Esophagus (tissue), 2 donors: Measurements from ENCODE around the gene DAZAP2. TPM values are rescaled to one million over a fixed set of nuclear protein-coding genes. Genes with fewer than 3 reads are reported as not detected.
A peak's percentile ranks its signal among the peaks of the same experiment; 100 is the strongest.
"Not testable (repeated sequence)": the region's sequence is repeated elsewhere in the genome, so short reads cannot be mapped to it uniquely, and the experiment has no call there.

Source experiments
- H3K27ac ChIP-seq, 2 donors: one replicate each; pipeline ENCODE4 v1.5.1; 2013; ENCODE audit warnings: low read depth in 2 of 2, mild to moderate bottlenecking in 2 of 2, inconsistent platforms in 1 of 2, low read length in 1 of 2, moderate library complexity in 1 of 2
- H3K27me3 ChIP-seq, 2 donors: one replicate each; pipeline ENCODE4 v1.6.1; 2013; ENCODE audit warnings: low read length in 2 of 2, control low read depth in 1 of 2, mild to moderate bottlenecking in 1 of 2; ENCODE audit not compliant: insufficient read depth in 2 of 2, control insufficient read depth in 1 of 2
- H3K36me3 ChIP-seq, 2 donors: one replicate each; pipeline ENCODE4 v1.6.1; 2013; ENCODE audit warnings: low read length in 1 of 2; ENCODE audit not compliant: control insufficient read depth in 2 of 2, insufficient read depth in 2 of 2
- H3K4me1 ChIP-seq, 2 donors: one replicate each; pipeline ENCODE4 v1.6.1; 2013; ENCODE audit warnings: low read length in 1 of 2; ENCODE audit not compliant: control insufficient read depth in 2 of 2, insufficient read depth in 2 of 2
- H3K4me3 ChIP-seq, 2 donors: one replicate each; pipeline ENCODE4 v1.5.1; 2013; ENCODE audit warnings: low read length in 2 of 2, mild to moderate bottlenecking in 2 of 2, low read depth in 1 of 2, moderate library complexity in 1 of 2
- H3K9me3 ChIP-seq, 2 donors: one replicate each; pipeline ENCODE4 v1.6.1; 2013; ENCODE audit warnings: mild to moderate bottlenecking in 2 of 2, low read depth in 1 of 2, low read length in 1 of 2, moderate library complexity in 1 of 2; ENCODE audit not compliant: control insufficient read depth in 2 of 2, insufficient read depth in 1 of 2
- WGBS, 2 donors: extraction: QIAGEN DNeasy Blood & Tissue Kit; methylation state at CpG; one replicate each; pipeline ENCODE4 v1.1.7; 2013; 5-methylcytosine and 5-hydroxymethylcytosine counted together
- polyA plus RNA-seq, 2 donors: library from polyadenylated mRNA; stranded (reverse); fragments of 200-250 nt; gene quantifications; one replicate each; pipeline ENCODE4 v1.2.3, GENCODE V29; 2013
- donor health status: healthy with polysubstance abuse.
- donor health status: Bipolar disorder and iron deficiency.

The DAZAP2 gene
- polyA plus RNA-seq, 2 donors: 66.5 to 185 TPM

DNA sequence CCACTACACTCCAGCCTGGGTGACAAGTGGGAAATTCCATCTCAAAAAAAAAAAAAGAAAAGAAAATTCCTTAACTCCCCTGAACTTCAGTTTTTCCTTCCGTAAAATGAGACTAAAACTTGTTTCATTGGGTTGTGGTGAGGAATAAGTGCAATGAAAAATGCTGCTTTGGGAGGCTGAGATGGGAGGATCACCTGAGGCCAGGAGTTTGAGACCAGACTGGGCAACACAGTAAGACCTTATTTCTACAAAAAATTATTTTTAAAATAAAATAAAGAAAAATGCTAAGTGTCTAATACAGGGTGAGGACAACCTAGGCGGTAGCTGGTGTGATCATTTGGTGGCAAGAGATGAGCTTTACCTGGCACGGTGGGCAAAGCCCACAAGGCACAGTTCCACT, 24.7 kb downstream of the DAZAP2 start:
- Histone ChIP-seq H3K27me3 (no peaks in the 10 kb centered on the region), H3K27ac (no peak overlapping the region), H3K9me3 (no peaks in the 10 kb centered on the region), H3K4me3 (no peak overlapping the region), H3K36me3 (no peaks in the 10 kb centered on the region), H3K4me1 (no peaks in the 10 kb centered on the region)
- 98% methylated on average over 3 of the region's 3 CpGs for WGBS, 2 donors

DNA sequence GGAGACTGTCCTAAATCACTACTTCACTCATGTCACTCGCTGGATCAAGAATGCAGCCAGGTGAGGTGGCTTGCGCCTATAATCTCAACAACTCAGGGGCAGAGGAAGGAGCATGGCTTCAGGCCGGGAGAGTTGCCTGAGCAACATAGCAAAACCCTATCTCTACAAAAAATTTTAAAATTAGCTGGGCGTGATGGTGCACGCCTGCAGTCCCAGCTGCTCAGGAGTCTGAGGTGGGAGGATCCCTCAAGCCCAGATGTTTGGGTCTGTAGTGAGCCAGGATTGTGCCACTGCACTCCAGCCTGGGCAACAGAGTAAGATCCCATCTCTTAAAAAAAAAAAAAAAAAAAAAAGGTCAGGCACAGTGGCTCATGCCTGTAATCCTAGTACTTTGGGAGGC, 25.7 kb downstream of the DAZAP2 start:
- no peak overlapping the region for H3K4me3 ChIP-seq
- H3K27ac ChIP-seq: no peak overlapping the region
- 67 to 83% methylated on average over 5 of the region's 5 CpGs for WGBS, 2 donors
- H3K27me3 ChIP-seq: no peaks in the 10 kb centered on the region
- no peaks in the 10 kb centered on the region for H3K9me3 ChIP-seq
- no peaks in the 10 kb centered on the region for H3K4me1 ChIP-seq
- H3K36me3 ChIP-seq: no peaks in the 10 kb centered on the region

DNA sequence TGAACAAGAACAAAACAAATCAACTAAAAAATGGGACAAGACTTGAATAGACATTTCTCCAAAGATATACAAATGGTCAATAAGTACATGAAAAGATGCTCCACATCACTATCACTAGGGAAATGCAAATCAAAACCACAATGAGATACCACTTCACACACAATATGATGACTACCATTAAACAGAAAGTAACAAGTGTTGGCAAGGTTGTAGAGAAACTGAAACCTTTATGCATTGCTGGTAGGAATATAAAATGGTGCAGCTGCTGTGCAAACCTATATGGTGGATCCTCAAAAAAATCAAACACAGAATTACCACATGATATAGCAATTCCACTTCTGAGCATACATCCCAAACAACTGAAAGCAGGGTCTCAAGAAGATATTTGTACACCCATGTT, 26.4 kb downstream of the DAZAP2 start:
- H3K27ac ChIP-seq: no peak overlapping the region
- H3K4me1 ChIP-seq: no peaks in the 10 kb centered on the region
- H3K9me3 ChIP-seq: no peaks in the 10 kb centered on the region
- no peak overlapping the region for H3K4me3 ChIP-seq
- no peaks in the 10 kb centered on the region for H3K27me3 ChIP-seq
- H3K36me3 ChIP-seq: no peaks in the 10 kb centered on the region

DNA sequence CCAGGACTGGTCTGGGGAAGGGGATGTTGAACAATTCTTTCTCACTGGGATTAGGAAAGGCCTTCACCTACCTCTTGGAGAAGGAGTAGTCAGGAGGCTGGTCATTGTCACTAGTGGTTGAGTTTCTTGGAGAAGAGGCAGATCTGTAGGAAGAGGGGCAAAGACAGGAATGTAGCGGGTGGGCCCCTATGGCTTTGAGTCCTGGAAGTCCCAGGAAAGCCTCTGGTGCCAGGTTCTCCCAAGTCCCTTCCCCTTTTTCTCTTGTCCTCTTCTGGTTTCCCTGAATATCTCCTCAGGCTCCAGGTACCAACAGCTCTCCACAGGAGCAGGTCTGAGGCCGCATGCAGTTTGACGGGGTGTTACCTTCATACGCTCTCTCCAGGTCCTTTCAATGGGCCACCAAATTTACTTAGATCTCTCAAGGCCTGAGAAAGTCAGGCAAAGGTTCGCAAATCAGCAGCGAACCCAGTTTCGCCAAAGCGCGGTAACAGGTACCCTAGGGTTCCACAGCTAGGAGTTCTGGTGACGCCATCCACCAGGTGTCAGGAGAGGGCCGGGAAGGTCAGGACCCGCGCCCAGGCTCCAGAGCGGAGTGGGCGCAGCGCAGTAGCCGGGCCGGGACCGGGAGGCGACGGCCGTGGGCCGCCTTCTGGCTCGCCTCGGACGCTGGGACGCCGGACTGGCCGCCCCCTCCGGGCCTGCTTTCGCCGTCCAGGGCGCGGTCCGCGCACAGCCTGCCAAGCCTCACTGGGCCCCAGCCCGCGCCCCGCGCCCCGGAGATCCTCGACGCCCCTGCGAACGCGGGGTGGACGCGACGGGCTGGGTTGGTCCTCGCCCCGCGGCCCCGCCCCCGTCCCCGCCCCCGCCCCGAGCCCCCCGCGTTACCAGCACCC, 30.8 kb downstream of the DAZAP2 start:
- H3K9me3 ChIP-seq: no peaks in the 10 kb centered on the region
- no peaks in the 10 kb centered on the region for H3K27me3 ChIP-seq
- no peaks in the 10 kb centered on the region for H3K4me1 ChIP-seq
- no peaks in the 10 kb centered on the region for H3K36me3 ChIP-seq
- peak overlapping the region; percentile 58 to 61 for H3K4me3 ChIP-seq
- peak overlapping the region; percentile 79 to 96 for H3K27ac ChIP-seq
- whole genome bisulfite sequencing, 2 donors: 8 to 14% methylated on average over 26 to 59 of the region's 59 CpGs

DNA sequence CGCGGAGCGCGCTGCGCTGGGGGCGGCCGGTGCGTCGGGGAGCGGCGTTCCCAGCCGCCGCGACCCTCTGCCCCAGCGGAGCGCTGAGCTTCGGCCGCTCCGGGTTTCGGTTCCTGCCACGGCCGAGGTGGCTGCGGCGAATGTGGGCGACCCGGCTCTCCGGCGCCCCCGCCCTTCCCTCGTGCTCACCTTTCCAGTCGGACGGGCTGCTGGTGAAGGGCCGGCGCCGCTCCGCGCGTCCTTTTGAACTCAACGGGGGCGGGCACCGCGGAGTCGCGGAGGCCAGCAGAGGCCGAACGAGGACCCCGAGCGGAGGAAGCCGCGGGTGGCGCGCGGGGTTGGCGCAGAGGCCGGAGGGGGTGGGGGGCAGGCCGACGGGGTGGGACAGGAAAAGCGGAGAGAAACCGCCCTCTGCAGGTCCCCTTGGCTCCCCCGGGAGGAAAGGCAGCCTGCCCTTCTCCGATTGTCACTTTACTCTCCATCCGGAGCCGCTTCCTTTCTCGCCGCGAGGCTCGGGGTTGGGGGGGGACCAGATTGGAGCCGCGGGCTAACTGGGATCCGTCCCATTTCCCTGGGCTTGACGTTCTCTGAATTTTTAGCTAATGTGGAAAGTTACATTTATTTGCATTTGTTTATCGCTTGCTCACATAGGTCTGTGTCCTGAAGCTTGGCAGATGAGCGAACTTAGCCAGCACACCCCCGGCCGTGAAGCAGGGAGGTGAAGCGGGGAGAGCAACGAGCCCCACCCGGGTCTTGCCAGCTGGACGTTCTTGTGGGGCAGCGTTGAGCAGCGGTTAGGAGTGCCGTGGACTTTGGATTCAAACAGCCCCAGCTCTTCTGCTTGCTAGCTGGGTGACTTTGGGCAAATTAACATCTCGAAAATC, 31.7 kb downstream of the DAZAP2 start, which contains the start of gene SMAGP:
SMAGP (minus strand) TSS at position 349 of the 884 bp plus-strand sequence. CDS start 1,137 bp downstream, outside the sequence.
- peak within 1 kb of the TSS; percentile 58 to 61 for H3K4me3 ChIP-seq
- H3K27ac ChIP-seq: peak within 1 kb of the TSS; percentile 79 to 96
- H3K36me3 ChIP-seq: no peaks in the 10 kb centered on the region
- WGBS, 2 donors: 0 to 1% methylated on average over 82 to 83 of the region's 83 CpGs
- no peaks in the 10 kb centered on the region for H3K27me3 ChIP-seq
- H3K4me1 ChIP-seq: no peaks in the 10 kb centered on the region
- no peaks in the 10 kb centered on the region for H3K9me3 ChIP-seq

- Histone ChIP-seq H3K9me3 (no peaks in the 10 kb centered on the region), H3K27ac (peak overlapping the region; percentile 79 to 96), H3K4me3 (peak overlapping the region; percentile 58 to 61), H3K27me3 (no peaks in the 10 kb centered on the region), H3K4me1 (no peaks in the 10 kb centered on the region), H3K36me3 (no peaks in the 10 kb centered on the region)
- WGBS, 2 donors: 44 to 46% methylated on average over 9 of the region's 9 CpGs
These were observed 32.4 kb downstream of the DAZAP2 start for GRCh38 chr12:51270951-51271518.

DNA sequence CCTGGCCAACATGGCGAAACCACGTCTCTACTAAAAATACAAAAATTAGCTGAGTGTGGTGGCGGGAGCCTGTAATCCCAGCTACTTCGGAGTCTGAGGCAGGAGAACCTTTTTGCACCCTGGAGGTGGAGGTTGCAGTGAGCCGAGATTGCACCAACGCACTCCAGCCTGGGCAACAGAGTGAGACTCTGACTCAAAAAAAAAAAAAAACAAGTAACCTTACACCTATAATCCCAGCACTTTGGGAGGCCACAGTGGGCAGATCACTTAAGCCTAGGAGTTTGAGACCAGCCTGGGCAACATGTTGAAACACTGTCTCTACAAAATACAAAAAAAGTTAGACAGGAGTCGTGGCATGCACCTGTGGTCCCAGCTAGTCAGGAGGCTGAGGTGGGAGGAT, 34.2 kb downstream of the DAZAP2 start:
- not testable (repeated sequence) for H3K27ac ChIP-seq, H3K4me1 ChIP-seq, H3K4me3 ChIP-seq, H3K9me3 ChIP-seq, H3K36me3 ChIP-seq, H3K27me3 ChIP-seq
- WGBS, 2 donors: 95% methylated on average over 7 of the region's 7 CpGs

GRCh38 chr12:51275088-51275487, 36.5 kb downstream of the DAZAP2 start:
- Histone ChIP-seq H3K9me3 (no peaks in the 10 kb centered on the region), H3K36me3 (no peaks in the 10 kb centered on the region), H3K27ac (no peak overlapping the region), H3K27me3 (no peaks in the 10 kb centered on the region), H3K4me1 (no peaks in the 10 kb centered on the region), H3K4me3 (no peak overlapping the region)
- 71 to 79% methylated on average over 1 of the region's 1 CpG for WGBS, 2 donors

- no peaks in the 10 kb centered on the region for H3K27me3 ChIP-seq
- WGBS, 2 donors: 87 to 91% methylated on average over 4 of the region's 4 CpGs
- no peak overlapping the region for H3K27ac ChIP-seq
- H3K9me3 ChIP-seq: no peaks in the 10 kb centered on the region
- H3K36me3 ChIP-seq: no peaks in the 10 kb centered on the region
- H3K4me1 ChIP-seq: no peaks in the 10 kb centered on the region
- H3K4me3 ChIP-seq: no peak overlapping the region
These were observed 42.7 kb downstream of the DAZAP2 start for GRCh38 chr12:51281202-51281924.
